HepG2 (cell line): ENCODE data around the gene SIRT6. TPM values are rescaled to one million over a fixed set of nuclear protein-coding genes. Genes with fewer than 3 reads are reported as not detected.
A peak's percentile ranks its signal among the peaks of the same experiment; 100 is the strongest.

Experiments
- ADNP ChIP-seq: sonication (generic); formaldehyde crosslinking; IDR thresholded peaks from 2 replicates; pipeline ENCODE4 v1.4.0; 2020; ENCODE audit warnings: missing genetic modification reagents
- HDAC2 ChIP-seq: sonication (generic); formaldehyde crosslinking; IDR thresholded peaks from 2 replicates; pipeline ENCODE4 v1.4.0; 2020; ENCODE audit warnings: missing genetic modification reagents
- KDM1A ChIP-seq: IDR thresholded peaks from 2 replicates; pipeline ENCODE4 v1.6.1; 2016; ENCODE audit warnings: missing compliant biosample characterization
- KIAA2018 ChIP-seq: sonication (generic); formaldehyde crosslinking; IDR thresholded peaks from 2 replicates; pipeline ENCODE4 v1.5.0; 2020; ENCODE audit warnings: mild to moderate bottlenecking, missing genetic modification reagents, borderline replicate concordance
- KLF9 ChIP-seq: IDR thresholded peaks from 2 replicates; pipeline ENCODE4 v1.6.1; 2016; ENCODE audit warnings: low read depth
- MIER3 ChIP-seq: IDR thresholded peaks from 2 replicates; pipeline ENCODE4 v1.6.1; 2016; ENCODE audit warnings: missing compliant biosample characterization, borderline replicate concordance
- MXD3 ChIP-seq: IDR thresholded peaks from 2 replicates; pipeline ENCODE4 v1.6.1; 2016; ENCODE audit warnings: mild to moderate bottlenecking, missing biosample characterization, missing genetic modification reagents
- REL ChIP-seq: sonication (generic); formaldehyde crosslinking; conservative IDR thresholded peaks from 2 replicates; pipeline ENCODE4 v1.8.0; 2022; ENCODE audit warnings: mild to moderate bottlenecking, missing genetic modification reagents, moderate library complexity
- SMC3 ChIP-seq: IDR thresholded peaks from 2 replicates; pipeline ENCODE4 v1.6.1; 2011; ENCODE audit warnings: low read length, improper control_type of control experiment
- SP5 ChIP-seq: IDR thresholded peaks from 2 replicates; pipeline ENCODE4 v1.6.1; 2016; ENCODE audit warnings: low read depth, borderline replicate concordance
- STAG1 ChIP-seq: sonication (generic); formaldehyde crosslinking; IDR thresholded peaks from 2 replicates; pipeline ENCODE4 v1.4.0; 2020; ENCODE audit warnings: missing genetic modification reagents
- TAF15 ChIP-seq: fragments of 200-400 bp; formaldehyde crosslinking; IDR thresholded peaks from one replicate; pipeline ENCODE4 v1.6.1; 2018; ENCODE audit warnings: mild to moderate bottlenecking, low read depth, low read length; ENCODE audit not compliant: poor library complexity, severe bottlenecking
- XRCC5 ChIP-seq: fragments of 200-400 bp; formaldehyde crosslinking; optimal IDR thresholded peaks from 2 replicates; pipeline ENCODE3; 2017; ENCODE audit warnings: mild to moderate bottlenecking, low read length
- ZNF441 ChIP-seq: sonication (generic); formaldehyde crosslinking; IDR thresholded peaks from 2 replicates; pipeline ENCODE4 v1.7.0; 2021; ENCODE audit warnings: missing genetic modification reagents, borderline replicate concordance
- ZNF460 ChIP-seq: sonication (generic); formaldehyde crosslinking; IDR thresholded peaks from 2 replicates; pipeline ENCODE4 v1.5.1; 2020; ENCODE audit warnings: missing genetic modification reagents, mild to moderate bottlenecking, borderline replicate concordance
- ZNF577 ChIP-seq: sonication (generic); formaldehyde crosslinking; IDR thresholded peaks from 2 replicates; pipeline ENCODE4 v1.4.0; 2020; ENCODE audit warnings: mild to moderate bottlenecking, low read depth, missing genetic modification reagents, borderline replicate concordance
- ZNF580 ChIP-seq: IDR thresholded peaks from 2 replicates; pipeline ENCODE4 v1.6.1; 2016; ENCODE audit warnings: low read depth, borderline replicate concordance
- ZNF670 ChIP-seq: sonication (generic); formaldehyde crosslinking; IDR thresholded peaks from 2 replicates; pipeline ENCODE4 v1.8.0; 2022; ENCODE audit warnings: mild to moderate bottlenecking, missing genetic modification reagents, borderline replicate concordance
- polyA plus RNA-seq, 8 experiments: library from polyadenylated mRNA; depleted of rRNA in 3 of 8; stranded (reverse) in 7 of 8; unstranded in 1 of 8; fragments of >200 nt; fragmentation: Illumina TruSeq in 4 of 8; extraction: Trizol in 4 of 8; gene quantifications; 2 replicates each; pipeline versions ENCODE4 v1.2.1 to v1.2.3, GENCODE V29; 2011 to 2016; ENCODE audit warnings: low read depth in 4 of 8, missing spikeins in 1 of 8, mixed read lengths in 1 of 8; ENCODE audit not compliant: insufficient read depth in 1 of 8
- total RNA-seq, 5 experiments: library from RNA; depleted of rRNA; stranded (reverse); fragments of >200 nt; fragmentation: Illumina TruSeq; extraction: Trizol; gene quantifications; 2 replicates each; pipeline ENCODE4 v1.2.3, GENCODE V29; 2016; ENCODE audit warnings: low read depth in 1 of 5
- TF ChIP-seq, protein P1 (sequence below): sonication (generic); formaldehyde crosslinking; IDR thresholded peaks from 2 replicates; pipeline ENCODE4 v1.5.1; 2020; ENCODE audit warnings: mild to moderate bottlenecking, missing genetic modification reagents, borderline replicate concordance
- TF ChIP-seq, protein P2 (sequence below): sonication (generic); formaldehyde crosslinking; IDR thresholded peaks from 2 replicates; pipeline ENCODE4 v1.8.0; 2022; ENCODE audit warnings: mild to moderate bottlenecking, missing genetic modification reagents, moderate library complexity

Gene SIRT6
- total and polyA plus RNA-seq, 2 of the 13 experiments (the other 11 are each of a cell fraction or from before 2014, with no cell fraction given) = 11.0 to 18.4 TPM

DNA sequence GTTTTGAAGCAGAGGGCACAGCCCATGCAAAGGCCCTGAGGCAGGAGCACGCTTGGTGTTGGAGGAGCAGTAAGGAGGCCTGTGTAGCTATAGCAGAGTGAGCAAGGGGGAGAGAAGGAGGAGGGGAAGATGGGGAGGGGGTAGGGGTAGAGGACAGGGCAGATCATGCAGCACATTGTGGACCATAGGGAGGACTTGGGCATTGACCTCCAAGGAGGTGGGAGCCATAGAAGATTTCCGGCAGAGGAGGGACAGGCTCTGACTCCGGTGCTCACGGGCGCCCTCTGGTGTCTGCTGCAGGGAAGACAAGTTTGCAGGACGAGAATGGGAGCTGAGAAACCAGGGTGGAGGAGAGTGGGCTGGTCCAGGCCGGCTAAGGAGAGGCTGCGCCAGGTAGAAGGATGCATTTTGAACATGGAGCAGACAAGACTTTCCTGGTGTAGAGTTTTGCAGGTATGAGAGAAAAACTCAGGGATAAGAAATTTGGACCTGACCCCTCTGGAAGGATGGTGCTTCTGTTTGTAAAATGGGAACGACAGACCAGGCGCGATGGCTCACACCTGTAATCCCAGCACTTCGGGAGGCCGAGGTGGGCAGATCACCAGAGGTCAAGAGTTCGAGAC lies 42.6 kb downstream of the SIRT6 start (continued):
- TF ChIP-seq KIAA2018 = no peak
- no peak for TF ChIP-seq TAF15
- TF ChIP-seq HDAC2 (CRISPR knock-in tag) = peak; percentile 45; the same call in 1 of the 2 replicates
- TF ChIP-seq STAG1 (CRISPR knock-in tag) = peak; percentile 62
- peak; percentile 74; the same call in 1 of the 2 replicates for TF ChIP-seq ZNF580 (CRISPR knock-in tag)
- peak; percentile 33; the same call in 1 of the 2 replicates for TF ChIP-seq ZNF460 (CRISPR knock-in tag)
- no peak for TF ChIP-seq REL (CRISPR knock-in tag)
- TF ChIP-seq KDM1A (CRISPR knock-in tag) = peak; percentile 71; the same call in 1 of the 2 replicates
- TF ChIP-seq SMC3 = peak; percentile 58
- TF ChIP-seq, protein P1, sequence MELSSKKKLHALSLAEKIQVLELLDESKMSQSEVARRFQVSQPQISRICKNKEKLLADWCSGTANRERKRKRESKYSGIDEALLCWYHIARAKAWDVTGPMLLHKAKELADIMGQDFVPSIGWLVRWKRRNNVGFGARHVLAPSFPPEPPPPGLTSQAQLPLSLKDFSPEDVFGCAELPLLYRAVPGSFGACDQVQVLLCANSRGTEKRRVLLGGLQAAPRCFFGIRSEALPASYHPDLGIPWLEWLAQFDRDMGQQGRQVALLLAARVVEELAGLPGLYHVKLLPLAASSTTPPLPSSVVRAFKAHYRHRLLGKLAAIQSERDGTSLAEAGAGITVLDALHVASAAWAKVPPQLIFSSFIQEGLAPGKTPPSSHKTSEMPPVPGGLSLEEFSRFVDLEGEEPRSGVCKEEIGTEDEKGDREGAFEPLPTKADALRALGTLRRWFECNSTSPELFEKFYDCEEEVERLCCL (CRISPR knock-in tag) = no peak
- peak; percentile 79 for TF ChIP-seq ADNP (CRISPR knock-in tag)
- TF ChIP-seq SP5 (CRISPR knock-in tag) = no peak
- TF ChIP-seq KLF9 (CRISPR knock-in tag) = no peak
- no peak for TF ChIP-seq MIER3
- peak; percentile 74 for TF ChIP-seq XRCC5
- TF ChIP-seq, protein P2, sequence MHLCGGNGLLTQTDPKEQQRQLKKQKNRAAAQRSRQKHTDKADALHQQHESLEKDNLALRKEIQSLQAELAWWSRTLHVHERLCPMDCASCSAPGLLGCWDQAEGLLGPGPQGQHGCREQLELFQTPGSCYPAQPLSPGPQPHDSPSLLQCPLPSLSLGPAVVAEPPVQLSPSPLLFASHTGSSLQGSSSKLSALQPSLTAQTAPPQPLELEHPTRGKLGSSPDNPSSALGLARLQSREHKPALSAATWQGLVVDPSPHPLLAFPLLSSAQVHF (CRISPR knock-in tag) = no peak
- no peak for TF ChIP-seq MXD3 (CRISPR knock-in tag)
- no peak for TF ChIP-seq ZNF577 (CRISPR knock-in tag)
- no peak for TF ChIP-seq ZNF670 (CRISPR knock-in tag)
- 0 out of 2 replicates have a peak, but pooled peaks have one; percentile 52 for TF ChIP-seq ZNF441 (CRISPR knock-in tag)
